ENCODE data around the gene CALHM1.
"Not testable (repeated sequence)": the region's sequence is repeated elsewhere in the genome, so short reads cannot be mapped to it uniquely, and the experiment has no call there.

CALHM1 gene, protein sequence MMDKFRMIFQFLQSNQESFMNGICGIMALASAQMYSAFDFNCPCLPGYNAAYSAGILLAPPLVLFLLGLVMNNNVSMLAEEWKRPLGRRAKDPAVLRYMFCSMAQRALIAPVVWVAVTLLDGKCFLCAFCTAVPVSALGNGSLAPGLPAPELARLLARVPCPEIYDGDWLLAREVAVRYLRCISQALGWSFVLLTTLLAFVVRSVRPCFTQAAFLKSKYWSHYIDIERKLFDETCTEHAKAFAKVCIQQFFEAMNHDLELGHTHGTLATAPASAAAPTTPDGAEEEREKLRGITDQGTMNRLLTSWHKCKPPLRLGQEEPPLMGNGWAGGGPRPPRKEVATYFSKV

DNA sequence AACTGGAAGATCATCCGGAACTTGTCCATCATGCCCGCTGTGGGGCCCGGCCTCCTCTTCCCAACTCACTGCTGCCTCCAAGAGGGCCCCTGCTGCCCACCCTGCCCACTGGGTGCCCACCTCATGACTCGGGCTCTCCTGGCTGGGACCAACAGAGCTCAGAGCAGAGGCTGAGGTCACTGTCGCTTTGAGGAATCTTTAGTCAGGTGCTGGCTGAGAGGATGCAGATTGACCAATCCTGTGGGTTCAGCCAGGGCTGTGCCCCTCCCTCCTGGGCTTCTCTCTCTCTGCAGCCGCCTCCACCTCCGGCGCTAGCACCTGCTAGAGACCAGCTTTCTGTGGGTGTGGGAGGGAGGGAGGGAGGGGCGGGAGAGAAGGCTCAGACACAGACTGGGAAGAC is at the start of gene CALHM1:
TSS of gene CALHM1 (minus strand) at position 181 of the 400 bp plus-strand sequence. CDS start at position 32, 149 bp downstream.
- TF ChIP-seq BHLHE40 (IDR thresholded peaks at IDR 0.05; ENCODE audit: borderline replicate concordance) (no peak), HDGF (IDR thresholded peaks at IDR 0.05; ENCODE audit: borderline replicate concordance) (no peak), LEF1 (IDR thresholded peaks at IDR 0.05; ENCODE audit: borderline replicate concordance) (no peak), SUZ12 (IDR thresholded peaks at IDR 0.05) (no peak), ARNT (IDR thresholded peaks at IDR 0.05) (no peak), L3MBTL2 (conservative IDR thresholded peaks at IDR 0.05) (no peak), CTBP1 (IDR thresholded peaks at IDR 0.05; ENCODE audit: borderline replicate concordance) (no peak), SP1 (IDR thresholded peaks at IDR 0.05) (no peak), FOXM1 (IDR thresholded peaks at IDR 0.05; ENCODE audit: borderline replicate concordance) (no peak)
- TF ChIP-seq, protein P1, sequence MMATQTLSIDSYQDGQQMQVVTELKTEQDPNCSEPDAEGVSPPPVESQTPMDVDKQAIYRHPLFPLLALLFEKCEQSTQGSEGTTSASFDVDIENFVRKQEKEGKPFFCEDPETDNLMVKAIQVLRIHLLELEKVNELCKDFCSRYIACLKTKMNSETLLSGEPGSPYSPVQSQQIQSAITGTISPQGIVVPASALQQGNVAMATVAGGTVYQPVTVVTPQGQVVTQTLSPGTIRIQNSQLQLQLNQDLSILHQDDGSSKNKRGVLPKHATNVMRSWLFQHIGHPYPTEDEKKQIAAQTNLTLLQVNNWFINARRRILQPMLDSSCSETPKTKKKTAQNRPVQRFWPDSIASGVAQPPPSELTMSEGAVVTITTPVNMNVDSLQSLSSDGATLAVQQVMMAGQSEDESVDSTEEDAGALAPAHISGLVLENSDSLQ (IDR thresholded peaks at IDR 0.05) = no peak
- ChIA-PET POLR2A (no interaction called here), CTCF (interaction anchor here (0.5 kb wide), 1 partner anchor 65 kb away, joined by 3 read pairs; no protein-coding TSS in a partner anchor)
- DNase-seq (ENCODE audit: extremely low spot score) = no peak

DNA sequence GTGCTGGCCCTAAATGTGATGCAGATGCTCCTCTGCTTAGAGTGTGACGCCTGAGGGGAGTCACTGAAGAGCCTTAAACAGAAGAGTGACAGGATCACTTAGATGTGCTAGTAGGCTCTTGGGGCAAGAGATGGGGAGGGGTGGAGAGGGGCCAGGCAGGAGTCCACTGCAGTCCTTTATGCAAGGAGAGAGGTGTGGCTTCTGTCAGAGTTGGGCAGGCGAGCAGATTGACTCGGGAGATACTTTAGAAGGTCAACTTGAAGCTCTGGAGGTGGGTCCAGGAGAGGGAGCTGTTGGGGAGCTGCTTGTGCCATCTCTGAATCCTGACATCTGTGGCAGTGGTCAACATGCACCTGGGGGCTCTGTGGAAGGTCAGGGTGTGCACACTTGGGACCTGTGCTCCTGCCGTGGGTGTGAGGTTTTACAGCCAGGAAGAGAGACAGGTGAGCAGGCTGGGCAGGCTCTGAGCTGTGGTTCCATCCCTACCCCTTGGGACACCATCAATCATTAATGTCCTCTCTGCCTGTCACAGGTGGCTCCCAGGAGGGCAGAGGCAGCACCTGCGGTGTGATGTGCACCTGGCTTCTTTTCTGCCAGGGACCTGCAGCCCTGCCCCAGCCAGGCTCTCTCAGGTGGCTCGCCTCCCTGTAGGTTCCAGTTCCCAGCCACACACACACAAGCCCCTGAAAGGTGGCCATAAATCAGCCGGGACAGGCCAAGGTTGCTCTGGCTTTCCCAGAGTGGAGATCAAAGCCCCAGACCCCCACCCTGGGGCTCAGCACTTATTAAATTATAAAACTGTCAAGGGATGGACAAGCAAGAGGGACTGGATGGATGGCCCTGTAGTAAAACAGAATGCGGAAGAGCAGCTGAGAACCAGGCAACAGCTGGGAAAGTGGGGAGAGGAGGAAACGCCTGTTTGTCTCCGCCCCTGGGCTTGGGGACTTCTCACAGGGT is 48.8 kb upstream of the CALHM1 start:
- peak; percentile 10 for DNase-seq (ENCODE audit: extremely low spot score)
- ChIA-PET CTCF (interaction anchor here (0.7 kb wide), 1 partner anchor 22 kb away, joined by 5 read pairs; no protein-coding TSS in a partner anchor), POLR2A (no interaction called here)
- no peak for TF ChIP-seq SP1 (IDR thresholded peaks at IDR 0.05)
- no peak for TF ChIP-seq FOXK2 (IDR thresholded peaks at IDR 0.05)
- TF ChIP-seq BHLHE40 (IDR thresholded peaks at IDR 0.05; ENCODE audit: borderline replicate concordance) = no peak
- TF ChIP-seq CTBP1 (IDR thresholded peaks at IDR 0.05; ENCODE audit: borderline replicate concordance) = no peak
- TF ChIP-seq LEF1 (IDR thresholded peaks at IDR 0.05; ENCODE audit: borderline replicate concordance) = no peak
- no peak for TF ChIP-seq FOXM1 (IDR thresholded peaks at IDR 0.05; ENCODE audit: borderline replicate concordance)
- TF ChIP-seq, protein P1 (IDR thresholded peaks at IDR 0.05) = peak; percentile 80

DNA sequence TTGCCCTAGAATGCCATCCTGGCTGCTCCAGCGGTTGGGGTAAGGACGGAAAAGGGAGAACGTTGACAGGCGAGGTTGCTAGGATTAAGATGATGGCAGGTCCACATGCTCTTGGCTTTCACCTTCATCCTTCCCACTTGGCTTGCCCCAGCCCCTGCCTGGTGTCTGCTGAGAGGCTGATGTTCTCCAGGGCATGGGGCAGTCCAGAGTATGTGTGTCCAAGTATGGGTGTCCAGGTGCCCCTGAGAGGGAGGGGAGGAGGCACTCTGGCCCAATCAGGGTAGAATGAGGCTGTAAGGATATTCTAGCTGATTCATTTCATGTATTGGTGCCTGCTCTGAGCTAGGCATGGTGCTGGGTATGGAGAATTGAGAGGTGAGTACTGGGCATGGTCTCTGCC is 47.4 kb upstream of the CALHM1 start:
- POLR2A ChIA-PET = no interaction called here
- CTCF ChIA-PET = no interaction called here
- no peak for DNase-seq (ENCODE audit: extremely low spot score)
- TF ChIP-seq BHLHE40 (IDR thresholded peaks at IDR 0.05; ENCODE audit: borderline replicate concordance) (no peak), SP1 (IDR thresholded peaks at IDR 0.05) (no peak), FOXA1 (IDR thresholded peaks at IDR 0.05) (no peak), FOXM1 (IDR thresholded peaks at IDR 0.05; ENCODE audit: borderline replicate concordance) (no peak), HDGF (IDR thresholded peaks at IDR 0.05; ENCODE audit: borderline replicate concordance) (no peak), LEF1 (IDR thresholded peaks at IDR 0.05; ENCODE audit: borderline replicate concordance) (no peak), NFRKB (IDR thresholded peaks at IDR 0.05) (no peak), SUZ12 (IDR thresholded peaks at IDR 0.05) (no peak), ARNT (IDR thresholded peaks at IDR 0.05) (no peak), TARDBP (IDR thresholded peaks at IDR 0.05) (no peak), ZNF384 (IDR thresholded peaks at IDR 0.05) (no peak), CTBP1 (IDR thresholded peaks at IDR 0.05; ENCODE audit: borderline replicate concordance) (no peak), L3MBTL2 (conservative IDR thresholded peaks at IDR 0.05) (no peak), FOXK2 (IDR thresholded peaks at IDR 0.05) (no peak)
- TF ChIP-seq, protein P1 (IDR thresholded peaks at IDR 0.05) = no peak

DNA sequence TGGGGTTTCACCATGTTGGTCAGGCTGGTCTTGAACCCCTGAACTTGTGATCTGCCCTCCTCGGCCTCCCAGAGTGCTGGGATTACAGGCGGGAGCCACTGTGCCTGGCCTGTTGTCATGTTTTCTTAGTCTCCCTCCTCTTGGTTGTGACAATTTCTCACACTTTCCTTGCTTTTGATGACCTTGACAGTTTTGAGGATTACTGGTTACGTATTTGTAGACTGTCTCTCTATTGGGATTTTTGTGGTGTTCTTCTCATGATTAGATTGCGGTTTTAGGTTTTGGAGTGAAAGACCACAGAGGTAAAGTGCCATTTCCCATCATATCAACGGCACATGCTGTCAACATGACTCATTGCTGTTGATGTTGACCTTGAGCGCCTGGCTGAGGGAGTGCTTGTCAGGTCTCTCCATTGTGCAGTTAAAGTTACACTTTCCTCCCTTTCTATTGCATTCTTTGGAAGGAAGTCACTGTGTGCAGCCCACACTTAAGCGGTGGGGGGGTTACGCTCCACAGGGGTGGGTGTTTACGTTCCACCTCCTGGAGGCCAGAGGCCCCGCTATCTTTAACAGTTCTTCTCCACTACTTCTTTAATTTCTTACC is 45.6 kb upstream of the CALHM1 start:
- ChIA-PET CTCF (interaction anchor here (0.9 to 1.5 kb wide), 3 partner anchors 8 to 60 kb away, joined by 3 to 4 read pairs (median 4); no protein-coding TSS in a partner anchor), POLR2A (no interaction called here)
- DNase-seq (ENCODE audit: extremely low spot score) = no peak
- no peak for TF ChIP-seq SP1 (IDR thresholded peaks at IDR 0.05)
- TF ChIP-seq ZNF384 (IDR thresholded peaks at IDR 0.05) = no peak
- TF ChIP-seq TARDBP (IDR thresholded peaks at IDR 0.05) = no peak
- TF ChIP-seq BHLHE40 (IDR thresholded peaks at IDR 0.05; ENCODE audit: borderline replicate concordance) = no peak
- no peak for TF ChIP-seq NFRKB (IDR thresholded peaks at IDR 0.05)
- TF ChIP-seq CTBP1 (IDR thresholded peaks at IDR 0.05; ENCODE audit: borderline replicate concordance) = 0 out of 2 replicates have a peak, but pooled peaks have one; percentile 19
- no peak for TF ChIP-seq ELF4 (IDR thresholded peaks at IDR 0.05)
- no peak for TF ChIP-seq LEF1 (IDR thresholded peaks at IDR 0.05; ENCODE audit: borderline replicate concordance)
- no peak for TF ChIP-seq FOXA1 (IDR thresholded peaks at IDR 0.05)
- TF ChIP-seq, protein P1 (IDR thresholded peaks at IDR 0.05) = peak; percentile 73
- no peak for TF ChIP-seq HDGF (IDR thresholded peaks at IDR 0.05; ENCODE audit: borderline replicate concordance)
- no peak for TF ChIP-seq ARNT (IDR thresholded peaks at IDR 0.05)
- no peak for TF ChIP-seq FOXK2 (IDR thresholded peaks at IDR 0.05)
- TF ChIP-seq FOXM1 (IDR thresholded peaks at IDR 0.05; ENCODE audit: borderline replicate concordance) = no peak
- TF ChIP-seq L3MBTL2 (conservative IDR thresholded peaks at IDR 0.05) = peak; percentile 48; the same call in 1 of the 2 replicates
- TF ChIP-seq SUZ12 (IDR thresholded peaks at IDR 0.05) = no peak

DNA sequence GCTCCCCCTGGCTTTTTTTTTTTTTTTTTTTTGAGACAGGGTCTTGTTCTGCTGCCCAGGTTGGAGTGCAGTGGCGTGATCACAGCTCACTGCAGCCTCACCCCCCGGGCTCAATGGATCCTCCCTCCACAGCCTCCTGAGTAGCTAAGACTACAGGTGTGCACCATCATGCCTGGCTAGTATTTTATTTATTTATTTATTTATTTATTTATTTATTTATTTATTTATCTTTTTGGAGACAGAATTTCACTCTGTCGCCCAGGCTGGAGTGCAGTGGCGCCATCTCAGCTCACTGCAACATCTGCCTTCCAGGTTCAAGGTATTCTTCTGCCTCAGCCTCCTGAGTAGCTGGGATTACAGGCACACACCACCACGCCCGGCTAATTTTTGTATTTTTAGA is 45.1 kb upstream of the CALHM1 start:
- CTCF ChIA-PET = interaction anchor here (1.5 kb wide), 1 partner anchor 60 kb away, joined by 4 read pairs; no protein-coding TSS in a partner anchor
- DNase-seq (ENCODE audit: extremely low spot score); POLR2A ChIA-PET: not testable (repeated sequence)
